GM06990 (cell line): ENCODE data around the gene CCL17.

Experiments
- DNase-seq: peaks from one replicate; pipeline ENCODE4 v3.0.0-alpha.2; 2011; ENCODE audit not compliant: insufficient read length; ENCODE audit errors: extremely low read depth
- H3K27me3 ChIP-seq: replicated peaks from 2 replicates; pipeline ENCODE4 v1.6.0; 2011; ENCODE audit warnings: low read length; ENCODE audit not compliant: control insufficient read depth, insufficient read depth
- H3K36me3 ChIP-seq: 2 replicates; pipeline ENCODE4 v1.5.1; 2011; ENCODE audit warnings: low read length; ENCODE audit not compliant: control insufficient read depth, insufficient read depth
- H3K4me3 ChIP-seq: replicated peaks from 2 replicates; pipeline ENCODE4 v1.5.1; 2011; ENCODE audit warnings: low read depth, mild to moderate bottlenecking, control low read depth, low read length
- TF ChIP-seq, protein P1 (sequence below): IDR thresholded peaks from 2 replicates; pipeline ENCODE4 v1.5.1; 2011; ENCODE audit warnings: low read length, control low read depth, mild to moderate bottlenecking, inconsistent platforms; ENCODE audit not compliant: insufficient read depth, poor library complexity, severe bottlenecking

The CCL17 gene

DNA sequence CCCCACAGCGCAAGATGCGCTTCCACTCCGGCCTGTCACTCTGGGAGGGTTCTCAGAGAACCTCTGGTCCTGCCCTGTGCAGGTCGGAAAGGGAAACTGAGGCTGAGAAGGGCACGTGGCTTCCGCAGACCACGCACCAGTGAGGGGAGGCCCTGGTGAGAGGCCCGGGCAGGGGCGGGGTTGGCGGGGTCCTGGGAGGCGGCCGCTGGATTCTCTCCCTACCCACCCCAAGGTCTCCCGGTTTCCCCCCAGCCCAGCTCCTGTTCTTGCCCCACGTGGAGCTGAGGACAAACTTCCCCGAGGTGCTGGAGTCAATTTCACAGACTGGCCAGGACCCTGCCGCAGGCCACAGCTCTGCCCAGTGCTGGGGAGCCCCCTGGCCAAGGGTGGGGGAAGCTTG, 11.5 kb downstream of the CCL17 start:
- H3K27me3 ChIP-seq, result no peaks in the 10 kb centered on the region
- TF ChIP-seq, protein P1, sequence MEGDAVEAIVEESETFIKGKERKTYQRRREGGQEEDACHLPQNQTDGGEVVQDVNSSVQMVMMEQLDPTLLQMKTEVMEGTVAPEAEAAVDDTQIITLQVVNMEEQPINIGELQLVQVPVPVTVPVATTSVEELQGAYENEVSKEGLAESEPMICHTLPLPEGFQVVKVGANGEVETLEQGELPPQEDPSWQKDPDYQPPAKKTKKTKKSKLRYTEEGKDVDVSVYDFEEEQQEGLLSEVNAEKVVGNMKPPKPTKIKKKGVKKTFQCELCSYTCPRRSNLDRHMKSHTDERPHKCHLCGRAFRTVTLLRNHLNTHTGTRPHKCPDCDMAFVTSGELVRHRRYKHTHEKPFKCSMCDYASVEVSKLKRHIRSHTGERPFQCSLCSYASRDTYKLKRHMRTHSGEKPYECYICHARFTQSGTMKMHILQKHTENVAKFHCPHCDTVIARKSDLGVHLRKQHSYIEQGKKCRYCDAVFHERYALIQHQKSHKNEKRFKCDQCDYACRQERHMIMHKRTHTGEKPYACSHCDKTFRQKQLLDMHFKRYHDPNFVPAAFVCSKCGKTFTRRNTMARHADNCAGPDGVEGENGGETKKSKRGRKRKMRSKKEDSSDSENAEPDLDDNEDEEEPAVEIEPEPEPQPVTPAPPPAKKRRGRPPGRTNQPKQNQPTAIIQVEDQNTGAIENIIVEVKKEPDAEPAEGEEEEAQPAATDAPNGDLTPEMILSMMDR, result no peak
- H3K36me3 ChIP-seq, result no peaks in the 10 kb centered on the region
- no peak for DNase-seq
- H3K4me3 ChIP-seq, result no peak overlapping the region; the same call in 1 of the 2 replicates

DNA sequence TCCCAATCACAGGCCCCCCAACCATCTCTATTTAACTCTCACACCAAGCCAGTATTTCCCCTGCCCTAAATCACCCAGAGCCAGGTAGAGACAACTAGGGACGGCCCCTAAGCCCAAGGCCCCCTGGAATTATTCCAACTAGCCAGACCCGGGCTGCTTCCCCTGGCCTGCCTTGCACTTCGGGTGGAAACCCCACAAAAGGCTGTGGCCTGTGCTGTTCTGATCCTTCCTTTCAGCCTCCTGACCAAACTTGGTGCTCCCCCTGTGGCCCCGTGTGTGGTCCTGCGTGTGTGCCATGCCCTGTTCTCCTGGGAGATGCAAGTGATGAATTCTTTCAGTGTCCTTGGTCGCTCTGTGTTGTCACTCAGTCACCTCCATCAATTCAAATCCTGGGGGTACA, 14.9 kb downstream of the CCL17 start:
- no peak for DNase-seq
- Histone ChIP-seq H3K36me3 (no peaks in the 10 kb centered on the region), H3K4me3 (no peak overlapping the region), H3K27me3 (no peaks in the 10 kb centered on the region)
- TF ChIP-seq, protein P1, result peak; percentile 4

DNA sequence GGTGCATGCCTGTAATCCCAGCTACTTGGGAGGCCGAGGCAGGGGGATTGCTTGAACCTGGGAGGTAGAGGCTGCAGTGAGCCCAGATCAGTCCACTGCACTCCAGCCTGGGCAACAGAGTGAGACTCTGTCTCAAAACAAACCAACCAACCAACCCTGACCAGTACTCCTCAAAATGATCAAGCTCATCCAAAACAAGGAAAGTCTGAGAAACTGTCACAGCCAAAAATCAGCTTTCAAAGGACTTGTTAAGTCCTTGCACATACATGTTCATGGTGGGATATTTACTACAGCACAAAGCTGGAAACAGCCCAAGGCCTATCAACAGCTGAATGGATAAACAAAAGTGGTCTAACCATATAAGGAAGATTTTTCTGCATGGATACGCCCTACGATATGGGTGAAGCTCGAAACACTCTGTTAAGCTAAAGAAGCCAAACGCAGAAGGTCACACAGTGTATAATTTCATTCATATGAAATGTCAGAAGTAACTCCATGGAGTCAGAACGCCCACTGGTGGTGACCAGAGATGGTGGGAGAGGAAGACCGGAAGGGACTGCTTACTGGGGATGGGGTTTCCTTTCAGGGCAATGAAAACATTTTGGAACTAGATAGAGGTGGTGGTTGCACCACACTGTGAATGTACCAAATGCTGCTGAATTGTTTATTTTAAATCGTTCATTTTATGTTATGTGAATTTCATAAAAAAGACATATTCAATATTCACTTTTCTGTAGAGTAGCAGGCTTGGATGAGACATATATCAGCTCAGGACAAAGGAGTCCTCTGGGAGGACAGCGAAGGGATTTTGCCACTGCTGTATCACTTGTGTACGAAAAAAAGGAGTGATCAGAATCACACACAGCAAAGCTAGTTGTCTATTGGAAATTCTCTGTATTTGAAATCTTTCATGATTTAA, 17.7 kb downstream of the CCL17 start:
- no peaks in the 10 kb centered on the region for H3K27me3 ChIP-seq
- TF ChIP-seq, protein P1, result peak; percentile 63

DNA sequence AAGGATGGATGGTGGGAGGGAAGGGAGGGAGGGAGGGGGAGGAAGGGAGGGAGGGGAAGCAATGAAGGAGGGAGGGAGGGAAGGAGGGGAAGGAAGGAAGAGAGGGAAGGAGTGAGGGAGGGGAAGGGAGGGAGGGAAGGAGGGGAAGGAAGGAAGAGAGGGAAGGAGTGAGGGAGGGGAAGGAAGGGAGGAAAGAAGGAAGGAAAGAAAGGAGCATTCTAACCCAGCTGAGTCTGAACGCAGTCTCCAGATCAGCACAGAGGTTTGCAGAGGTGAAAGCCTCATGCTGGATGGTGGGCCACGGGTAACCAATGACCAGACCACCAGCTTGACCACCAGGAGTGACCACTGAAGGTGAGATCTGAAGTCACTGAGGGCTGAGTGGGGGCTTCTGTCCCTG, 18.6 kb downstream of the CCL17 start:
- H3K4me3 ChIP-seq, result no peak overlapping the region
- no peaks in the 10 kb centered on the region for H3K27me3 ChIP-seq
- DNase-seq, result no peak
- TF ChIP-seq, protein P1, result no peak
- peaks cover 4% of the 10 kb centered on the region; the same call in 1 of the 2 replicates for H3K36me3 ChIP-seq

More for the DNA sequence above, 17.7 kb downstream of the CCL17 start:
- DNase-seq, result no peak
- Histone ChIP-seq H3K36me3 (peaks cover 2% of the 10 kb centered on the region; the same call in 1 of the 2 replicates), H3K4me3 (no peak overlapping the region)

DNA sequence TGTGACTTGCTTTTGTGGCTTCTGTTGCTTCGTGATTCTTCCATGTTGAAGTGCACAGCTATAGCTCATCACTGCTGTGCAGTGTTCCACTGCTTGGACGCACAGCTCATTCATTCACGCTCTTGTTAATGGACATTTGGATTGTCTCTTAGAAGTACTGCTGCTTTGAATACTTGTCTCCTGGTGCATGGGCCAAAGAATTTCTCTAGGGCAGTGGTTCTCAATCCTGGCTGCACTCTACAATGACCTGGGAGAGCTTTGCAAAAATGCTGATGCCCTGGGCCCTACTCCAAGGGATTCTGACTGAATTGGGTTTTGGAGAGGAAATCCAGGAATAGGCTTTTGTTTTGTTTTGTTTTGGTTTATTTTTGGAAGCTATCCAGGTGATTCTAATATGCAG, 20.0 kb downstream of the CCL17 start:
- TF ChIP-seq, protein P1, result no peak
- H3K27me3 ChIP-seq, result no peaks in the 10 kb centered on the region
- no peak overlapping the region for H3K4me3 ChIP-seq
- no peak for DNase-seq
- peaks cover 8% of the 10 kb centered on the region for H3K36me3 ChIP-seq
